AG04450 (cell line): ENCODE measurements around the gene CLPSL1. TPM values are rescaled to one million over a fixed set of nuclear protein-coding genes. Genes with fewer than 3 reads are reported as not detected.

ENCODE experiments used
- CTCF ChIA-PET: fragments of 300-600, 350-600 bp; formaldehyde crosslinking; extraction: SDS; loops from one replicate; lab custom pipeline; 2022; ENCODE audit warnings: antibody characterized with exemption, inconsistent platforms; lab: Charles Lee
- POLR2A ChIA-PET: fragments of 350-600 bp; formaldehyde crosslinking; extraction: SDS; loops from one replicate; lab custom pipeline; 2021; ENCODE audit warnings: antibody characterized with exemption, inconsistent platforms; lab: Yijun Ruan, JAX
- DNase-seq: peaks from one replicate; pipeline ENCODE4 v3.0.0-alpha.2; 2011; ENCODE audit warnings: low read depth, low spot score
- H3K27ac ChIP-seq: one replicate; pipeline ENCODE4 v1.5.1; 2012; ENCODE audit warnings: low read depth, low read length, control low read depth
- H3K27me3 ChIP-seq: one replicate; pipeline ENCODE4 v1.6.0; 2012; ENCODE audit warnings: low read length; ENCODE audit not compliant: control insufficient read depth, insufficient read depth
- H3K4me3 ChIP-seq: 2 replicates; pipeline ENCODE4 v1.5.1; 2011; ENCODE audit warnings: mild to moderate bottlenecking, low read depth, low read length, control low read depth
- H3K9me3 ChIP-seq: 2 replicates; pipeline ENCODE4 v1.5.1; 2012; ENCODE audit warnings: low read length; ENCODE audit not compliant: control insufficient read depth, insufficient read depth
- polyA plus RNA-seq: library from polyadenylated mRNA; depleted of rRNA; stranded (reverse); fragments of >200 nt; gene quantifications from 2 replicates; pipeline ENCODE4 v1.2.3, GENCODE V29; 2011
- TF ChIP-seq, protein P1 (sequence below): IDR thresholded peaks from 2 replicates; pipeline ENCODE4 v1.5.1; 2011; ENCODE audit warnings: low read depth, low read length, control low read depth, inconsistent platforms

CLPSL1 gene
- polyA plus RNA-seq, 1 experiment: not detected

DNA sequence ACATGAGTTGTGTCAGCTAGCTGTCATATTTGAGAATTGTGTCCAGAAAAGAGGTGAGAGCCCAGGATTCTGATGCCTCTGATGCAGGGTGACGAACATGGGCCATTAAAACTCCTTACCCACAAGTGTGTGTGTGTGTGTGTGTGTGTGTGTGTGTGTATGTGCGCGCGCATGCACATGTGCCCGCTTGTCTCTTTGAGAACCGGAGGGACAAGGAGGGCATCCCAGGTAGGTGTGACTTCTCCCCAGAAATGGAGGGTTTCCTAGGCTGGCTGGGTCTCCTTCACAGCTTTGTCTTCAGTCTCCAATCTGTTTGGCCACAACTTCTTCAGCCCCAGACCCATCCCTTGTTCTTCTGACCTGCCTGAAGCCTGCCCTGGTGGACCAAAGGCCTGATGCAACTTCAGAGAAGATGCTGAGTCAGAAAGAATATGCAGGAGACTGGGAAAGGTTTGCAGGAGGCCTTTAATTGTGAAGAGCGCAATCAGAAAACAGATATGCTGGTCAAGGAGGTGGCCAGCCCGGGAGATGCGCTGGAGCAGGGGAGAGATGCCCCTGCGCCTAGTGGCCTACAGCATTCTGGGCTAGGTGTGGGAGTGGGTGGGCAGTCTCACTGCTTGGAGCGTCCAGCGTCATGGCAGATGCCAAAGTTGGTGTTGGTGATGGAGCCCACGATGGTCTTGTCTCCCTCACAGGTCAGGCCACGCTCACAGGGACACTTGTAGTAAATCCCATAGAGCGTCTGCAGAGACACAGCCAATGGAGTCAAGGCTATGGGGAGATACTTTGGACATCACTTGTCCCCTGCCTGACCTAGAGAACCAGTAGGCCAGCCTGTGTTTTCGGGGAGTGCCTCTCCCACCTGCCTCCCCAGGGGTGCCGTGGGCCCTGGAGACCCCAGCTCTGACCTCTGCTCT is 14.0 kb downstream of the CLPSL1 start:
- CTCF ChIA-PET: interaction anchor here (0.9 kb wide), 1 partner anchor 57 kb away, joined by 4 read pairs; no protein-coding TSS in a partner anchor
- peaks cover 37% of the 10 kb centered on the region for H3K27me3 ChIP-seq
- H3K4me3 ChIP-seq: no peak overlapping the region
- H3K9me3 ChIP-seq: peaks cover 8% of the 10 kb centered on the region; the same call in 1 of the 2 replicates
- TF ChIP-seq, protein P1, sequence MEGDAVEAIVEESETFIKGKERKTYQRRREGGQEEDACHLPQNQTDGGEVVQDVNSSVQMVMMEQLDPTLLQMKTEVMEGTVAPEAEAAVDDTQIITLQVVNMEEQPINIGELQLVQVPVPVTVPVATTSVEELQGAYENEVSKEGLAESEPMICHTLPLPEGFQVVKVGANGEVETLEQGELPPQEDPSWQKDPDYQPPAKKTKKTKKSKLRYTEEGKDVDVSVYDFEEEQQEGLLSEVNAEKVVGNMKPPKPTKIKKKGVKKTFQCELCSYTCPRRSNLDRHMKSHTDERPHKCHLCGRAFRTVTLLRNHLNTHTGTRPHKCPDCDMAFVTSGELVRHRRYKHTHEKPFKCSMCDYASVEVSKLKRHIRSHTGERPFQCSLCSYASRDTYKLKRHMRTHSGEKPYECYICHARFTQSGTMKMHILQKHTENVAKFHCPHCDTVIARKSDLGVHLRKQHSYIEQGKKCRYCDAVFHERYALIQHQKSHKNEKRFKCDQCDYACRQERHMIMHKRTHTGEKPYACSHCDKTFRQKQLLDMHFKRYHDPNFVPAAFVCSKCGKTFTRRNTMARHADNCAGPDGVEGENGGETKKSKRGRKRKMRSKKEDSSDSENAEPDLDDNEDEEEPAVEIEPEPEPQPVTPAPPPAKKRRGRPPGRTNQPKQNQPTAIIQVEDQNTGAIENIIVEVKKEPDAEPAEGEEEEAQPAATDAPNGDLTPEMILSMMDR: no peak
- DNase-seq: no peak
- POLR2A ChIA-PET: interaction anchor here (0.7 kb wide), 1 partner anchor 215 kb away, joined by 3 read pairs; no protein-coding TSS in a partner anchor
- H3K27ac ChIP-seq: no peak overlapping the region

DNA sequence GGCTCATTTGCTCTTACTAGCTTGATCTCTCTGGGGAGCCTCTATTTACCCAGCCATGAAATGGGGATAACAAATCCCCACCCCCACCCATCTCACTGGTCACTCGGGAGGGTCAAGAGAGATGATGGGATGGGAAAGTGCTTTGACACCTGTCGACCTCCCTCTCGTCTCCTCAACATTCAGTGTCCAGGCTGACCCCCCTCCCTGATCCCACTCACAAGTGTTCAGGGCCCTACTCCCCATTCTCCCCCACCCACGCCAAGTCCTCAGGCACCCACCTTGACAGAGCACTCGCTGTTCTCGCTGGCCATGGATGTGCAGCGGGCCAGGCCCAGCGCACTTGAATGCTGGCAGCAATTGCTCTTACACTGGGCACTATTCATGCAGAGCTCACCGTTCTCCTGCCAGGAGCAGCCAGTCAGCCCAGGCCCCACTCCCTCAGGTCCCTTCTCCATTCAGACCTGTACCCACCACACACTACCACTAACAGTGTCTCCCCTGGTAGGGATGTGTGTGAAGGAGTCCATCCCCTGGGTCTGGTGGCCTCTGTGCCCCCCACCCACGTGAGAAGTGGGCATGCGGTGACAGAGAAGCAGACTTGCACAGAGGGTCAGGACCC is 14.7 kb downstream of the CLPSL1 start:
- TF ChIP-seq, protein P1: no peak
- Histone ChIP-seq H3K4me3 (no peak overlapping the region), H3K9me3 (peaks cover 8% of the 10 kb centered on the region; the same call in 1 of the 2 replicates), H3K27ac (no peak overlapping the region), H3K27me3 (peaks cover 34% of the 10 kb centered on the region)
- CTCF ChIA-PET: no interaction called here
- POLR2A ChIA-PET: no interaction called here
- no peak for DNase-seq

DNA sequence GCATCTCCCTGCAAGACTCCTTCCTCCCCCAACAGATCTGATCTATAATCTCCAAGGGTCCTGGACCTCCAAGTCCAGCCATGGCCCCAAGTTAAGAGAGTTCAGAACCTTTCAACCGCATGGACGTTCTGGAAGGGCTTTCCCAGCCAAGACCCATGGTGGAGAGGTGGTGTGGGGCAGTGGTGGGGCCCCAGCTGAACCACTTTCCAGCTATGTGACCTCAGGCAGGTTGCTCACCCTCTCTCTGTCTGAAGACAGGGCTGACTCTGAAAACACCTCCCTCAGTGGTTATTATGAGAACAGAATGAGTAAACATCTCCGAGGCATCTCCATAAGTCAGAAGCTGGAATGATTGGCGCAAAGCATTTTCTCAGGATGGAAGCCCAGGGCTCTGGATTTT is 15.4 kb downstream of the CLPSL1 start:
- peaks cover 8% of the 10 kb centered on the region; the same call in 1 of the 2 replicates for H3K9me3 ChIP-seq
- no peak for DNase-seq
- no peak overlapping the region for H3K4me3 ChIP-seq
- POLR2A ChIA-PET: interaction anchor here (3.2 kb wide), 1 partner anchor 9 kb away, joined by 20 read pairs; no protein-coding TSS in a partner anchor
- H3K27me3 ChIP-seq: peaks cover 32% of the 10 kb centered on the region
- TF ChIP-seq, protein P1: no peak
- CTCF ChIA-PET: no interaction called here
- H3K27ac ChIP-seq: no peak overlapping the region

DNA sequence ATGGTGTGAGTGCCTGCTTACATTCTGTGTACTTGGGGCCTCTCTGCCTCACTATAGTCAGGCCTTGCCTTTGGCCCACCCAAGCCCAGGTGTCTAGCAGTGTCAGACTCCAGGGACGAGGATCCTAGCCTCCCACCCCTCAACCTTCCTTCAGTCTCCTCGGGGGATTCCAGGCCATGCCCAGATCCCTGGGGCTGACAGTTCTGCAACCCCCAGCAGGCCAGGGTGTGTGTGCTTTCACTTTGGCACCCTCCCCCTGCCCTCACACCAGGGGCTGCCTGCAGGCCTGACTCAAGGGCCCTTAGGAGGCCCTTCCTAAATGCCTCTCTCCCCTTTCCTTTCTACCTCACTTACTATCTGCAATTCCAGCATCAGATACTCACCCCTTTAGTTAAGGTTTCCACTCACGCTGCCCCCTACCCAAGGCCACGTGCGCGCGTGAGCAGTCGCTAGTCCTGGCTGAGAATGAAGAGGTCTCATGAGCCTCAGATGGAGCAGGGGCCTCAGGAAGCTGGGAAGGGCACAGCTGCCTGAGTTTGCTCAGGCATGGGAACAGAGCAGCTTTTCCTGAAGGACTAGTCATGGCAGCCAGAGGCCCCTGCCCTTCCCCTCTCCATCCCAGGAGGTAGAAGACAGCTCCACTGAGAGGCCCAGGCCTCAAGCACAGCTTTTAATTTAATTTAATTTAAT is 17.2 kb downstream of the CLPSL1 start:
- peaks cover 8% of the 10 kb centered on the region; the same call in 1 of the 2 replicates for H3K9me3 ChIP-seq
- TF ChIP-seq, protein P1: no peak
- POLR2A ChIA-PET: interaction anchor here (3.2 kb wide), 1 partner anchor 11 kb away, joined by 20 read pairs; no protein-coding TSS in a partner anchor
- DNase-seq: no peak
- CTCF ChIA-PET: interaction anchor here (1.1 kb wide), 1 partner anchor 297 kb away, joined by 4 read pairs; no protein-coding TSS in a partner anchor
- H3K27ac ChIP-seq: no peak overlapping the region
- peaks cover 32% of the 10 kb centered on the region for H3K27me3 ChIP-seq
- no peak overlapping the region for H3K4me3 ChIP-seq
